ENCODE measurements around the gene KCNH2. TPM values are rescaled to one million over a fixed set of nuclear protein-coding genes. Genes with fewer than 3 reads are reported as not detected.

Gene KCNH2
- total RNA-seq, 2 experiments from 2014 or later, result 5.8 to 7.5 TPM

DNA sequence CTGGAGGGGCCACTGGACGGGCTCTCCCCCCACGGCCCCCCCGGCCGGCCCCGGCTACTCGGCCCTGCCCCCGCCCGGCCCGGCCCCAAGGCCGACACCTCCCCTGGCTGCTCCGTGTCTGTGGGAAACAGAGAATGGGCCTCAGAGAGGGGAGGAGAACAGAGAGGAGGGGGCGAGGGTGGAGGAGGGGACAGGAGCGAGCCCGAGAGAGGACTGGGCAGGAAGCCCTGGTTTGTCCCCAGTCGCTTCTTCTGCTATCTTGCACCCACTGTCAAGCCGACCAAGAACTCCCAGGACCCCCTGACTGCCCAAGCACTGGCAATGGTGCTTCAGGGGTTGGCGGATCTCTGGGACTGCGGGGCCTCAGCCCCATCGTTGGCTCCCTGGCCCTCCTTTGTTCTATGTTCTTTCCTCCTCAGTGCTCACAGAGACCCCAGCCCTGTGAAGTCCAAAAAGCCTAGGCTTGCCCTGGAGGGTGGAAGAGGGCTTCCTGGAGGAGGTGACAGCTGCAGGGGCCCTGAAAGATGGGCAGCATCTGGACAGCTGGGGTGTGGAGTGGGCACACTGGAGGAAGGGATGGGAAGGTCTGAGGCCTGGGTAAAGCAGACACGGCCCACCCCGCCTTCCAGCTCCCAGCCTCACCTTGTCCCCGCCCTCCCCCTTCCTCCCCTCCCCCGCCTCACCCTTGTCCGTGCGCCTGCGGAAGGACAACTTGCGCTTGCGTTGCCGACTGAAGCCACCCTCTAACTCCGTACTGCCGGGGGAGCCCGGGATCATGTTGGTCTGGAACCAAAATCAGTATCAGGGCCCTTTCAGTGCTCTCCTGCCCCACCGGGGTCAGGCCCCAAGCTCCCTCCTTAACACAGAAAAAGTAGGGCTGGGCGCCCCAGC is 30.1 kb downstream of the KCNH2 start:
- peaks cover 9% of the 10 kb centered on the region for H3K4me1 ChIP-seq (ENCODE audit: insufficient read depth, low read length, poor library complexity, severe bottlenecking)
- no peak overlapping the region for H3K4me2 ChIP-seq (ENCODE audit: low read length)
- POLR2A ChIA-PET, result interaction anchor here (0.6 to 0.7 kb wide), 2 partner anchors 111 to 174 kb away, joined by 3 read pairs; no protein-coding TSS in a partner anchor
- DNase-seq (ENCODE audit: low spot score), result no peak
- TF ChIP-seq CTCF (conservative IDR thresholded peaks at IDR 0.05; ENCODE audit: low read length) (no peak), EZH2phosphoT487 (IDR thresholded peaks at IDR 0.05; ENCODE audit: borderline replicate concordance, low read depth, low read length) (no peak)
- H3K27ac ChIP-seq (ENCODE audit: low read depth, low read length, poor library complexity, severe bottlenecking), result no peak overlapping the region
- H3K9me2 ChIP-seq (ENCODE audit: insufficient read depth, low read length), result no peaks in the 10 kb centered on the region
- no TSS peak for BruUV-seq (replicated peaks)
- H3K79me2 ChIP-seq (ENCODE audit: insufficient read depth, low read depth, low read length), result no peaks in the 10 kb centered on the region
- H2AFZ ChIP-seq (ENCODE audit: low read length), result no peak overlapping the region
- no peaks in the 10 kb centered on the region for H4K20me1 ChIP-seq (ENCODE audit: insufficient read depth, low read length)
- H3K36me3 ChIP-seq (ENCODE audit: insufficient read depth, low read length), result no peaks in the 10 kb centered on the region
- intact Hi-C loops (cut with micrococcal nuclease; ENCODE audit: unreplicated experiment), result no loop called here
- H3K9me3 ChIP-seq (ENCODE audit: low read length), result no peaks in the 10 kb centered on the region
- CTCF ChIA-PET (ENCODE audit: unreplicated experiment), result no interaction called here
- H3K4me3 ChIP-seq (ENCODE audit: low read depth, low read length, poor library complexity, severe bottlenecking), result no peak overlapping the region

- no peaks in the 10 kb centered on the region for H3K9me3 ChIP-seq (ENCODE audit: low read length)
- no peak overlapping the region for H3K4me2 ChIP-seq (ENCODE audit: low read length)
- DNase-seq (ENCODE audit: low spot score), result no peak
- H3K79me2 ChIP-seq (ENCODE audit: insufficient read depth, low read depth, low read length), result no peaks in the 10 kb centered on the region
- H3K4me1 ChIP-seq (ENCODE audit: insufficient read depth, low read length, poor library complexity, severe bottlenecking), result peaks cover 12% of the 10 kb centered on the region
- H4K20me1 ChIP-seq (ENCODE audit: insufficient read depth, low read length), result no peaks in the 10 kb centered on the region
- H3K36me3 ChIP-seq (ENCODE audit: insufficient read depth, low read length), result no peaks in the 10 kb centered on the region
- H3K9me2 ChIP-seq (ENCODE audit: insufficient read depth, low read length), result no peaks in the 10 kb centered on the region
- no peak for TF ChIP-seq CTCF (conservative IDR thresholded peaks at IDR 0.05; ENCODE audit: low read length)
- TF ChIP-seq EZH2phosphoT487 (IDR thresholded peaks at IDR 0.05; ENCODE audit: borderline replicate concordance, low read depth, low read length), result no peak
- H3K4me3 ChIP-seq (ENCODE audit: low read depth, low read length, poor library complexity, severe bottlenecking), result no peak overlapping the region
- no TSS peak for BruUV-seq (replicated peaks)
- ChIA-PET POLR2A (interaction anchor here (0.6 kb wide), 1 partner anchor 110 kb away, joined by 3 read pairs; no protein-coding TSS in a partner anchor), CTCF (ENCODE audit: unreplicated experiment) (no interaction called here)
- no peak overlapping the region for H2AFZ ChIP-seq (ENCODE audit: low read length)
- no peak overlapping the region for H3K27ac ChIP-seq (ENCODE audit: low read depth, low read length, poor library complexity, severe bottlenecking)
- intact Hi-C loops (cut with micrococcal nuclease; ENCODE audit: unreplicated experiment), result no loop called here
These were observed 30.8 kb downstream of the KCNH2 start for GRCh38 chr7:150947241-150947745.
